H1 (cell line): ENCODE measurements around the gene MEF2D. TPM values are rescaled to one million over a fixed set of nuclear protein-coding genes. Genes with fewer than 3 reads are reported as not detected.

Experiments used
- CTCF ChIA-PET: fragments of 300-600 bp; sonication (Branson Sonifier 250); formaldehyde crosslinking; loops from one replicate; lab custom pipeline; 2021; ENCODE audit not compliant: partially characterized antibody; lab: Charles Lee
- POLR2A ChIA-PET: fragments of 300-600 bp; sonication (Branson Sonifier 250); formaldehyde crosslinking; loops from one replicate; lab custom pipeline; 2021; ENCODE audit warnings: inconsistent platforms; ENCODE audit not compliant: partially characterized antibody; lab: Charles Lee
- DNase-seq, 2 experiments: peaks; one replicate each; pipeline versions ENCODE4 v3.0.0 to v3.0.0-alpha.2; 2010 to 2022; ENCODE audit warnings: low spot score in 2 of 2, low read depth in 1 of 2, mixed read lengths in 1 of 2
- FAIRE-seq: peaks from 2 replicates; lab custom pipeline; 2011; peaks lifted over from hg19 to GRCh38; lab: Jason Lieb, UNC
- H2AFZ ChIP-seq: 2 replicates; pipeline ENCODE4 v1.8.1; 2012; ENCODE audit warnings: low read length, inconsistent platforms
- H2AK5ac ChIP-seq: 2 replicates; pipeline ENCODE4 v1.6.1; 2013; ENCODE audit warnings: low read depth, low read length
- H2BK120ac ChIP-seq: replicated peaks from 2 replicates; pipeline ENCODE3; 2013; ENCODE audit warnings: low read depth, low read length, inconsistent platforms
- H2BK12ac ChIP-seq: 2 replicates; pipeline ENCODE4 v1.6.1; 2013; ENCODE audit warnings: low read depth, low read length
- H2BK15ac ChIP-seq: 2 replicates; pipeline ENCODE4 v1.6.1; 2013; ENCODE audit warnings: low read length
- H2BK20ac ChIP-seq: 2 replicates; pipeline ENCODE4 v1.6.1; 2013; ENCODE audit warnings: low read length
- H2BK5ac ChIP-seq: 2 replicates; pipeline ENCODE4 v1.6.1; 2013; ENCODE audit warnings: low read depth, low read length
- H3K14ac ChIP-seq: 2 replicates; pipeline ENCODE4 v1.6.1; 2013; ENCODE audit warnings: inconsistent platforms; ENCODE audit not compliant: insufficient read length
- H3K18ac ChIP-seq: 2 replicates; pipeline ENCODE4 v1.6.1; 2013; ENCODE audit warnings: low read length; ENCODE audit errors: extremely low read depth
- H3K23ac ChIP-seq: 2 replicates; pipeline ENCODE4 v1.6.1; 2013; ENCODE audit warnings: inconsistent platforms; ENCODE audit not compliant: insufficient read length
- H3K23me2 ChIP-seq: 2 replicates; pipeline ENCODE4 v1.6.1; 2013; ENCODE audit warnings: low read depth, low read length
- H3K27ac ChIP-seq: 2 replicates; pipeline ENCODE4 v1.6.1; 2011; ENCODE audit warnings: low read depth, low read length, inconsistent platforms
- H3K27me3 ChIP-seq, 4 experiments: replicated peaks in 1 of 4; 1 replicate in 1 of 4; 2 replicates in 3 of 4; pipeline versions ENCODE4 v1.6.1 to v1.8.1; 2011 to 2013; ENCODE audit warnings: low read length in 3 of 4, mild to moderate bottlenecking in 3 of 4, inconsistent platforms in 2 of 4, mixed read lengths in 2 of 4, moderate library complexity in 1 of 4; ENCODE audit not compliant: control insufficient read depth in 3 of 4, insufficient read depth in 3 of 4; ENCODE audit errors: extremely low read depth in 1 of 4
- H3K36me3 ChIP-seq, 4 experiments: 2 replicates each; pipeline versions ENCODE4 v1.6.1 to v1.8.1; 2011 to 2013; ENCODE audit warnings: mild to moderate bottlenecking in 4 of 4, low read length in 3 of 4, moderate library complexity in 2 of 4, control low read depth in 1 of 4, inconsistent platforms in 1 of 4; ENCODE audit not compliant: insufficient read depth in 4 of 4, control insufficient read depth in 2 of 4
- H3K4ac ChIP-seq: replicated peaks from 2 replicates; pipeline ENCODE3; 2013; ENCODE audit warnings: low read length, low read depth, mixed read lengths, inconsistent platforms; ENCODE audit not compliant: insufficient read length
- H3K4me1 ChIP-seq, 4 experiments: replicated peaks in 1 of 4; 1 replicate in 1 of 4; 2 replicates in 3 of 4; pipeline versions ENCODE4 v1.6.1 to v1.8.1; 2011 to 2013; ENCODE audit warnings: low read length in 3 of 4, inconsistent platforms in 2 of 4, mixed read lengths in 1 of 4; ENCODE audit not compliant: insufficient read depth in 4 of 4, control insufficient read depth in 3 of 4
- H3K4me2 ChIP-seq, 2 experiments: 2 replicates each; pipeline versions ENCODE4 v1.6.1 to v1.8.1; 2011 to 2013; ENCODE audit warnings: low read depth in 2 of 2, low read length in 2 of 2, control low read depth in 1 of 2, inconsistent platforms in 1 of 2, mild to moderate bottlenecking in 1 of 2; ENCODE audit not compliant: insufficient read depth in 1 of 2
- H3K4me3 ChIP-seq, 4 experiments: fragments of 200-600, 300-600 bp in 1 of 4; sonication (generic), shearing (Covaris generic), sonication (Bioruptor Twin) in 1 of 4; 2 replicates each; pipeline versions ENCODE4 v1.5.1 to v1.8.1; 2011 to 2016; ENCODE audit warnings: low read length in 4 of 4, low read depth in 3 of 4, control low read depth in 2 of 4, inconsistent platforms in 2 of 4, mild to moderate bottlenecking in 2 of 4, mixed read lengths in 1 of 4, moderate library complexity in 1 of 4; ENCODE audit not compliant: insufficient read depth in 2 of 4; ENCODE audit errors: extremely low read depth in 1 of 4
- H3K56ac ChIP-seq: replicated peaks from 2 replicates; pipeline ENCODE3; 2013; ENCODE audit warnings: low read depth, mild to moderate bottlenecking, mixed read lengths, low read length, inconsistent platforms; ENCODE audit not compliant: insufficient read length
- H3K79me1 ChIP-seq: 2 replicates; pipeline ENCODE4 v1.6.1; 2013; ENCODE audit warnings: low read depth, low read length, control low read depth
- H3K79me2 ChIP-seq, 2 experiments: 2 replicates each; pipeline versions ENCODE4 v1.6.1 to v1.8.1; 2012 to 2013; ENCODE audit warnings: low read length in 2 of 2, mild to moderate bottlenecking in 2 of 2, inconsistent platforms in 1 of 2; ENCODE audit not compliant: insufficient read depth in 2 of 2, control insufficient read depth in 1 of 2
- H3K9ac ChIP-seq, 4 experiments: replicated peaks in 1 of 4; 1 replicate in 1 of 4; 2 replicates in 3 of 4; pipeline versions ENCODE4 v1.6.1 to v1.8.1; 2011 to 2013; ENCODE audit warnings: low read depth in 3 of 4, low read length in 3 of 4, control low read depth in 2 of 4, mild to moderate bottlenecking in 2 of 4, moderate library complexity in 2 of 4, inconsistent platforms in 1 of 4; ENCODE audit errors: extremely low read depth in 1 of 4
- H3K9me3 ChIP-seq, 2 experiments: 2 replicates each; pipeline versions ENCODE4 v1.6.1 to v1.8.1; 2012 to 2013; ENCODE audit warnings: mild to moderate bottlenecking in 2 of 2, moderate library complexity in 2 of 2, control low read depth in 1 of 2, inconsistent platforms in 1 of 2, low read depth in 1 of 2, low read length in 1 of 2, mixed read lengths in 1 of 2; ENCODE audit not compliant: insufficient read depth in 2 of 2
- H4K20me1 ChIP-seq, 2 experiments: replicated peaks in 1 of 2; 2 replicates each; pipeline versions ENCODE3 to v1.8.1; 2011 to 2013; ENCODE audit warnings: inconsistent platforms in 2 of 2, low read length in 2 of 2, mild to moderate bottlenecking in 1 of 2; ENCODE audit not compliant: insufficient read depth in 2 of 2, control insufficient read depth in 1 of 2
- H4K5ac ChIP-seq: 2 replicates; pipeline ENCODE4 v1.6.1; 2013; ENCODE audit warnings: low read length, low read depth, mixed read lengths, inconsistent platforms; ENCODE audit not compliant: insufficient read length
- H4K8ac ChIP-seq: 2 replicates; pipeline ENCODE4 v1.8.0; 2013; ENCODE audit warnings: mild to moderate bottlenecking, moderate library complexity, low read length, inconsistent platforms; ENCODE audit not compliant: insufficient read depth; ENCODE audit errors: extremely low read depth
- H4K91ac ChIP-seq: replicated peaks from 2 replicates; pipeline ENCODE3; 2013; ENCODE audit warnings: low read length, mixed read lengths, inconsistent platforms; ENCODE audit not compliant: insufficient read length
- MAFK ChIP-seq: IDR thresholded peaks from 2 replicates; pipeline ENCODE4 v1.6.1; 2012; ENCODE audit warnings: low read depth, mild to moderate bottlenecking, improper control_type of control experiment, low read length
- MAX ChIP-seq: IDR thresholded peaks from 2 replicates; pipeline ENCODE4 v1.6.1; 2012; ENCODE audit warnings: inconsistent platforms
- SP2 ChIP-seq: IDR thresholded peaks from 2 replicates; pipeline ENCODE4 v1.6.1; 2012; ENCODE audit warnings: mild to moderate bottlenecking, low read length, inconsistent platforms
- TEAD4 ChIP-seq: IDR thresholded peaks from 2 replicates; pipeline ENCODE4 v1.6.1; 2012; ENCODE audit warnings: low read depth, low read length, inconsistent platforms, mixed read lengths
- WGBS, 2 experiments: shearing (Covaris generic) in 1 of 2; methylation state at CpG; one replicate each; pipeline versions ENCODE4 v1.1.6 to v1.1.7; 2013 to 2015; ENCODE audit warnings: low lambda C conversion rate in 2 of 2, mixed read lengths in 2 of 2, inconsistent platforms in 1 of 2, low coverage in 1 of 2, missing lambda C conversion rate in 1 of 2; ENCODE audit not compliant: insufficient replicate concordance in 2 of 2, insufficient coverage in 1 of 2, insufficient read length in 1 of 2; ENCODE audit errors: extremely low coverage in 1 of 2, missing lambda C conversion rate in 1 of 2; 5-methylcytosine and 5-hydroxymethylcytosine counted together
- polyA plus RNA-seq, 7 experiments: library from polyadenylated mRNA; depleted of rRNA in 3 of 7; stranded (reverse) in 5 of 7; unstranded in 2 of 7; fragments of >200 nt in 5 of 7; fragments of 200-250 nt in 2 of 7; gene quantifications; 1 replicate in 5 of 7; 2 replicates in 1 of 7; 4 replicates in 1 of 7; pipeline versions ENCODE4 v1.2.1 to v1.2.3, GENCODE V29; 2011 to 2013; ENCODE audit warnings: missing spikeins in 2 of 7, mixed read lengths in 2 of 7
- total RNA-seq: library from RNA; stranded (reverse); fragmentation: NEBNext Ultra II Directional; extraction: Animal tissue kit (Norgen Biotek cat#: 25700); gene quantifications from 2 replicates; pipeline ENCODE4 v1.2.1, GENCODE V29; 2021

MEF2D gene
- total and polyA plus RNA-seq, 2 of the 8 experiments (the other 6 are each of a cell fraction or from before 2014, with no cell fraction given) = 17.3 to 20.3 TPM

- no peak for FAIRE-seq
- TF ChIP-seq MAX (no peak), SP2 (no peak), MAFK (no peak), TEAD4 (no peak)
Measured at GRCh38 chr1:156430866-156431265, 69.7 kb downstream of the MEF2D start.

More at GRCh38 chr1:156430866-156431265, 69.7 kb downstream of the MEF2D start:
- peak overlapping the region in 1 of 4 experiments; percentile 42; a peak in 1 of 8 replicates for H3K4me3 ChIP-seq
- H3K23me2 ChIP-seq = peaks cover 5% of the 10 kb centered on the region; the same call in 1 of the 2 replicates
- no peak overlapping the region for H3K18ac ChIP-seq
- no peak overlapping the region for H4K91ac ChIP-seq
- no peak overlapping the region for H3K27ac ChIP-seq
- no peak overlapping the region for H3K9ac ChIP-seq
- H3K14ac ChIP-seq = no peak overlapping the region
- H3K36me3 ChIP-seq = peaks cover 0 to 5% (median 0%) of the 10 kb centered on the region in 4 experiments; a peak in 1 of 8 replicates
- no CpG with 5 or more reads among the region's 3 CpGs for WGBS, 2 experiments
- H3K4ac ChIP-seq = no peak overlapping the region
- H3K56ac ChIP-seq = no peak overlapping the region
- H3K79me1 ChIP-seq = no peaks in the 10 kb centered on the region
- H3K79me2 ChIP-seq = no peaks in the 10 kb centered on the region
- peaks cover 2 to 14% of the 10 kb centered on the region in 2 experiments for H4K20me1 ChIP-seq
- no peak overlapping the region for H2BK5ac ChIP-seq
- no peak overlapping the region for H4K8ac ChIP-seq
- H2BK12ac ChIP-seq = no peak overlapping the region
- H3K23ac ChIP-seq = no peak overlapping the region
- no peak overlapping the region for H2BK15ac ChIP-seq
- ChIA-PET POLR2A (interaction anchor here (0.7 to 2.4 kb wide), 8 partner anchors 9 to 229 kb away, joined by 3 to 23 read pairs (median 6); no protein-coding TSS in a partner anchor), CTCF (interaction anchor here (1.3 to 14.9 kb wide), 7 partner anchors 8 to 193 kb away, joined by 3 to 217 read pairs (median 59); no protein-coding TSS in a partner anchor)
- no peak overlapping the region for H2AK5ac ChIP-seq
- no peak for DNase-seq
- peak overlapping the region in 1 of 2 experiments; percentile 67; a peak in 1 of 4 replicates for H3K4me2 ChIP-seq
- H3K27me3 ChIP-seq = peaks cover 73 to 100% (median 98%) of the 10 kb centered on the region in 4 experiments
- H2BK120ac ChIP-seq = no peak overlapping the region
- H4K5ac ChIP-seq = no peak overlapping the region
- no peak overlapping the region for H2BK20ac ChIP-seq
- no peaks in the 10 kb centered on the region for H3K9me3 ChIP-seq
- no peak overlapping the region for H2AFZ ChIP-seq
- peaks cover 14 to 38% (median 18%) of the 10 kb centered on the region in 4 experiments for H3K4me1 ChIP-seq
